Transverse colon (tissue), 4 donors: ENCODE data around the gene FOXJ3.

Experiments used
- EP300 ChIP-seq: sonication (generic); formaldehyde crosslinking; IDR thresholded peaks from one replicate; pipeline ENCODE4 v1.6.1; 2017; ENCODE audit warnings: antibody characterized with exemption, low read depth
- POLR2A ChIP-seq: fragments of 450-650 bp; IDR thresholded peaks from one replicate; pipeline ENCODE4 v1.6.1; 2016; ENCODE audit warnings: antibody characterized with exemption, mild to moderate bottlenecking, moderate library complexity
- POLR2AphosphoS5 ChIP-seq, 3 donors: sonication (generic); formaldehyde crosslinking; IDR thresholded peaks; one replicate each; pipeline ENCODE4 v1.6.1; 2016; ENCODE audit warnings: antibody characterized with exemption in 3 of 3
- TF ChIP-seq, protein P1 (sequence below), 5 experiments: fragments of 200-600 bp in 3 of 5; fragments of 450-650 bp in 2 of 5; sonication (generic) in 3 of 5; IDR thresholded peaks; 1 replicate in 2 of 5; 2 replicates in 3 of 5; pipeline ENCODE4 v1.5.1; 2016 to 2017; ENCODE audit warnings: antibody characterized with exemption in 5 of 5, inconsistent platforms in 3 of 5, mild to moderate bottlenecking in 2 of 5, moderate library complexity in 1 of 5

GRCh38 chr1:42165511-42166210 lies 169.4 kb downstream of the FOXJ3 start:
- TF ChIP-seq POLR2A: no peak
- TF ChIP-seq, protein P1, sequence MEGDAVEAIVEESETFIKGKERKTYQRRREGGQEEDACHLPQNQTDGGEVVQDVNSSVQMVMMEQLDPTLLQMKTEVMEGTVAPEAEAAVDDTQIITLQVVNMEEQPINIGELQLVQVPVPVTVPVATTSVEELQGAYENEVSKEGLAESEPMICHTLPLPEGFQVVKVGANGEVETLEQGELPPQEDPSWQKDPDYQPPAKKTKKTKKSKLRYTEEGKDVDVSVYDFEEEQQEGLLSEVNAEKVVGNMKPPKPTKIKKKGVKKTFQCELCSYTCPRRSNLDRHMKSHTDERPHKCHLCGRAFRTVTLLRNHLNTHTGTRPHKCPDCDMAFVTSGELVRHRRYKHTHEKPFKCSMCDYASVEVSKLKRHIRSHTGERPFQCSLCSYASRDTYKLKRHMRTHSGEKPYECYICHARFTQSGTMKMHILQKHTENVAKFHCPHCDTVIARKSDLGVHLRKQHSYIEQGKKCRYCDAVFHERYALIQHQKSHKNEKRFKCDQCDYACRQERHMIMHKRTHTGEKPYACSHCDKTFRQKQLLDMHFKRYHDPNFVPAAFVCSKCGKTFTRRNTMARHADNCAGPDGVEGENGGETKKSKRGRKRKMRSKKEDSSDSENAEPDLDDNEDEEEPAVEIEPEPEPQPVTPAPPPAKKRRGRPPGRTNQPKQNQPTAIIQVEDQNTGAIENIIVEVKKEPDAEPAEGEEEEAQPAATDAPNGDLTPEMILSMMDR (IDR thresholded peaks at IDR 0.05): no peak
- no peak for TF ChIP-seq EP300
- peak in 2 of 3 donors; percentile 72 to 73 for TF ChIP-seq POLR2AphosphoS5 (IDR thresholded peaks at IDR 0.05)
